Measurements from ENCODE around the gene NEURL1B.

Gene NEURL1B

GRCh38 chr5:172603251-172603806 lies 37.7 kb upstream of the NEURL1B start:
- TF ChIP-seq POLR2AphosphoS5 (IDR thresholded peaks at IDR 0.05; ENCODE audit: borderline replicate concordance, low read depth, low read length) = no peak
- no peak for TF ChIP-seq FOXP2 (optimal IDR thresholded peaks at IDR 0.05; ENCODE audit: control extremely low read depth, extremely low read length, insufficient read depth)
- no peak for TF ChIP-seq EZH2 (IDR thresholded peaks at IDR 0.05)
- H3K9me3 ChIP-seq (ENCODE audit: low read depth, low read length) = no peaks in the 10 kb centered on the region
- no peak overlapping the region for H3K9ac ChIP-seq (ENCODE audit: insufficient read length)
- H3K27ac ChIP-seq = no peak overlapping the region
- DNase-seq (ENCODE audit: low read depth, low spot score) = no peak
- no peaks in the 10 kb centered on the region for H3K36me3 ChIP-seq (ENCODE audit: insufficient read depth, low read length)
- H3K4me3 ChIP-seq = no peak overlapping the region

GRCh38 chr5:172605466-172605865 lies 35.6 kb upstream of the NEURL1B start:
- no peak for DNase-seq (ENCODE audit: low read depth, low spot score)
- Histone ChIP-seq H3K4me3 (no peak overlapping the region), H3K36me3 (ENCODE audit: insufficient read depth, low read length) (no peaks in the 10 kb centered on the region), H3K9me3 (ENCODE audit: low read depth, low read length) (no peaks in the 10 kb centered on the region), H3K9ac (ENCODE audit: insufficient read length) (no peak overlapping the region), H3K27ac (no peak overlapping the region)
- TF ChIP-seq FOXP2 (optimal IDR thresholded peaks at IDR 0.05; ENCODE audit: control extremely low read depth, extremely low read length, insufficient read depth) (no peak), POLR2AphosphoS5 (IDR thresholded peaks at IDR 0.05; ENCODE audit: borderline replicate concordance, low read depth, low read length) (no peak), EZH2 (IDR thresholded peaks at IDR 0.05) (no peak)

GRCh38 chr5:172606156-172606785 lies 34.8 kb upstream of the NEURL1B start:
- H3K36me3 ChIP-seq (ENCODE audit: insufficient read depth, low read length) = no peaks in the 10 kb centered on the region
- H3K27ac ChIP-seq = no peak overlapping the region
- DNase-seq (ENCODE audit: low read depth, low spot score) = no peak
- no peak overlapping the region for H3K9ac ChIP-seq (ENCODE audit: insufficient read length)
- H3K4me3 ChIP-seq = no peak overlapping the region
- TF ChIP-seq EZH2 (IDR thresholded peaks at IDR 0.05) (no peak), FOXP2 (optimal IDR thresholded peaks at IDR 0.05; ENCODE audit: control extremely low read depth, extremely low read length, insufficient read depth) (no peak), POLR2AphosphoS5 (IDR thresholded peaks at IDR 0.05; ENCODE audit: borderline replicate concordance, low read depth, low read length) (no peak)
- H3K9me3 ChIP-seq (ENCODE audit: low read depth, low read length) = no peaks in the 10 kb centered on the region

- Histone ChIP-seq H3K27ac (no peak overlapping the region), H3K9me3 (ENCODE audit: low read depth, low read length) (no peaks in the 10 kb centered on the region), H3K9ac (ENCODE audit: insufficient read length) (no peak overlapping the region), H3K4me3 (no peak overlapping the region), H3K36me3 (ENCODE audit: insufficient read depth, low read length) (no peaks in the 10 kb centered on the region)
- no peak for TF ChIP-seq POLR2AphosphoS5 (IDR thresholded peaks at IDR 0.05; ENCODE audit: borderline replicate concordance, low read depth, low read length)
- no peak for TF ChIP-seq FOXP2 (optimal IDR thresholded peaks at IDR 0.05; ENCODE audit: control extremely low read depth, extremely low read length, insufficient read depth)
- TF ChIP-seq EZH2 (IDR thresholded peaks at IDR 0.05) = no peak
- no peak for DNase-seq (ENCODE audit: low read depth, low spot score)
These were observed 33.8 kb upstream of the NEURL1B start for GRCh38 chr5:172607213-172607793.

GRCh38 chr5:172608773-172609172 lies 32.3 kb upstream of the NEURL1B start:
- no peak overlapping the region for H3K27ac ChIP-seq
- DNase-seq (ENCODE audit: low read depth, low spot score) = no peak
- H3K4me3 ChIP-seq = no peak overlapping the region
- TF ChIP-seq EZH2 (IDR thresholded peaks at IDR 0.05) (no peak), FOXP2 (optimal IDR thresholded peaks at IDR 0.05; ENCODE audit: control extremely low read depth, extremely low read length, insufficient read depth) (no peak), POLR2AphosphoS5 (IDR thresholded peaks at IDR 0.05; ENCODE audit: borderline replicate concordance, low read depth, low read length) (no peak)
- no peaks in the 10 kb centered on the region for H3K36me3 ChIP-seq (ENCODE audit: insufficient read depth, low read length)
- no peaks in the 10 kb centered on the region for H3K9me3 ChIP-seq (ENCODE audit: low read depth, low read length)
- no peak overlapping the region for H3K9ac ChIP-seq (ENCODE audit: insufficient read length)

GRCh38 chr5:172610643-172611042 lies 30.4 kb upstream of the NEURL1B start:
- Histone ChIP-seq H3K27ac (no peak overlapping the region), H3K9me3 (ENCODE audit: low read depth, low read length) (no peaks in the 10 kb centered on the region), H3K4me3 (no peak overlapping the region), H3K36me3 (ENCODE audit: insufficient read depth, low read length) (no peaks in the 10 kb centered on the region), H3K9ac (ENCODE audit: insufficient read length) (no peak overlapping the region)
- no peak for TF ChIP-seq POLR2AphosphoS5 (IDR thresholded peaks at IDR 0.05; ENCODE audit: borderline replicate concordance, low read depth, low read length)
- no peak for TF ChIP-seq FOXP2 (optimal IDR thresholded peaks at IDR 0.05; ENCODE audit: control extremely low read depth, extremely low read length, insufficient read depth)
- no peak for TF ChIP-seq EZH2 (IDR thresholded peaks at IDR 0.05)
- DNase-seq (ENCODE audit: low read depth, low spot score) = no peak

GRCh38 chr5:172611913-172612312 lies 29.1 kb upstream of the NEURL1B start:
- H3K9ac ChIP-seq (ENCODE audit: insufficient read length) = no peak overlapping the region
- TF ChIP-seq FOXP2 (optimal IDR thresholded peaks at IDR 0.05; ENCODE audit: control extremely low read depth, extremely low read length, insufficient read depth) (no peak), POLR2AphosphoS5 (IDR thresholded peaks at IDR 0.05; ENCODE audit: borderline replicate concordance, low read depth, low read length) (no peak), EZH2 (IDR thresholded peaks at IDR 0.05) (no peak)
- DNase-seq (ENCODE audit: low read depth, low spot score) = no peak

GRCh38 chr5:172612771-172613170 lies 28.3 kb upstream of the NEURL1B start:
- TF ChIP-seq EZH2 (IDR thresholded peaks at IDR 0.05) = no peak
- TF ChIP-seq POLR2AphosphoS5 (IDR thresholded peaks at IDR 0.05; ENCODE audit: borderline replicate concordance, low read depth, low read length) = no peak
- no peak for TF ChIP-seq FOXP2 (optimal IDR thresholded peaks at IDR 0.05; ENCODE audit: control extremely low read depth, extremely low read length, insufficient read depth)
- Histone ChIP-seq H3K36me3 (ENCODE audit: insufficient read depth, low read length) (no peaks in the 10 kb centered on the region), H3K27ac (no peak overlapping the region), H3K4me3 (no peak overlapping the region), H3K9me3 (ENCODE audit: low read depth, low read length) (no peaks in the 10 kb centered on the region), H3K9ac (ENCODE audit: insufficient read length) (no peak overlapping the region)
- no peak for DNase-seq (ENCODE audit: low read depth, low spot score)

More at GRCh38 chr5:172611913-172612312, 29.1 kb upstream of the NEURL1B start:
- H3K9me3 ChIP-seq (ENCODE audit: low read depth, low read length) = no peaks in the 10 kb centered on the region
- H3K36me3 ChIP-seq (ENCODE audit: insufficient read depth, low read length) = no peaks in the 10 kb centered on the region
- no peak overlapping the region for H3K27ac ChIP-seq
- H3K4me3 ChIP-seq = no peak overlapping the region

Data from SK-N-MC (cell line).